Measurements from ENCODE around the gene TRIP6. TPM values are rescaled to one million over a fixed set of nuclear protein-coding genes. Genes with fewer than 3 reads are reported as not detected.

The TRIP6 gene
- total RNA-seq, result 10 to 100 TPM; 33.6 to 35.8 TPM

GRCh38 chr7:100867040-100867775 lies at the start of gene TRIP6:
Gene TRIP6, plus strand, starts transcription at chr7:100867387. Its CDS starts 111 bp downstream, at chr7:100867498.
- CTCF ChIA-PET, result interaction anchor here (1.0 to 1.2 kb wide), 2 partner anchors 13 to 15 kb away, joined by 3 to 5 read pairs; partner anchors contain the start of gene SLC12A9
- POLR2A ChIA-PET, result interaction anchor here (0.6 to 1.1 kb wide), 3 partner anchors 8 to 452 kb away, joined by 3 to 8 read pairs (median 6); partner anchors contain the start of genes SLC12A9 and SRRT

GRCh38 chr7:100818366-100818765 lies 48.8 kb upstream of the TRIP6 start:
- ChIA-PET CTCF (interaction anchor here (0.7 kb wide), 1 partner anchor 113 kb away, joined by 3 read pairs; the partner anchor contains the start of gene POP7), POLR2A (no interaction called here)

- ChIA-PET POLR2A (no interaction called here), CTCF (no interaction called here)
Measured at GRCh38 chr7:100818825-100819224, 48.4 kb upstream of the TRIP6 start.

- POLR2A ChIA-PET, result no interaction called here
- CTCF ChIA-PET, result no interaction called here
Measured at GRCh38 chr7:100819586-100819985, 47.6 kb upstream of the TRIP6 start.

- ChIA-PET POLR2A (no interaction called here), CTCF (no interaction called here)
Measured at GRCh38 chr7:100822236-100823139, 44.7 kb upstream of the TRIP6 start.

DNA sequence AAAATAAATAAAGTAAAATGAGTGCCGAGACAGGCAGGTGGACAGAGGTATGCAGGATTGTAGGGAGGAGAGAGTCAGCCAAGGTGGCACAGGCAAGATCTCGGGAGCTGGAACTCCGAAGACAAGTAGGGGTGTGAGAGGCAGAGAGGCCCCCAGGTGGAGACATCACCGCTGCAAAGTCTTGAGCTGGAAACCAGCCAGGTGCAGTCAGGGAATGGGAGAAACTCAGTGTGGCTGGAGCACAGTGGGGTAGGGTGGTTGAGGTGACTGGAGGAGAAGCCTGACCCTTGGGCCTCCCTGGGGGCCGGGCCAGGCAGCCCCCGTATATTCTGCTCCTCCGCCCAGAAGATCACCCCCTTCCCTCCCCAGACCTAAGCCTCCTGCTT lies 44.1 kb upstream of the TRIP6 start:
- ChIA-PET CTCF (no interaction called here), POLR2A (no interaction called here)

DNA sequence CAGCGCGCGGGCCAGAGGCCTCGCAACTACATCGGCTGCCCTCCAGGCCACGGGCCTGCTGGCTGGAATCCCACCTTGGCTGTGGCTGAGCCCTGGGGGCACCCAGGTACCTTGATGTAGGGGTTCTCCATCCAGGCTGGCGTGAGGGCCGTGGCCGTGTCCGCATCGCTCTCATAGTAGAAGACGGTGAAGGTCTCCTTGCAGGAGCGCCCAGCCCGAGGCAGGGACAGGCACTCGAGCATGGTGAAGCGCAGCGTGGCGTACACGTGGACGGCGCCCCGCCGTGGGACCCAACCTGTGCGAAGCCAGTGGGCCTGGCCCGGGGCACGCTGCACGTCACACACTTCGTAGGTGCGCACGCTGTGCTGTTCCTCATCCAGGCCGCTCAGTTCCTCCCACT lies 43.7 kb upstream of the TRIP6 start:
- ChIA-PET CTCF (no interaction called here), POLR2A (no interaction called here)

DNA sequence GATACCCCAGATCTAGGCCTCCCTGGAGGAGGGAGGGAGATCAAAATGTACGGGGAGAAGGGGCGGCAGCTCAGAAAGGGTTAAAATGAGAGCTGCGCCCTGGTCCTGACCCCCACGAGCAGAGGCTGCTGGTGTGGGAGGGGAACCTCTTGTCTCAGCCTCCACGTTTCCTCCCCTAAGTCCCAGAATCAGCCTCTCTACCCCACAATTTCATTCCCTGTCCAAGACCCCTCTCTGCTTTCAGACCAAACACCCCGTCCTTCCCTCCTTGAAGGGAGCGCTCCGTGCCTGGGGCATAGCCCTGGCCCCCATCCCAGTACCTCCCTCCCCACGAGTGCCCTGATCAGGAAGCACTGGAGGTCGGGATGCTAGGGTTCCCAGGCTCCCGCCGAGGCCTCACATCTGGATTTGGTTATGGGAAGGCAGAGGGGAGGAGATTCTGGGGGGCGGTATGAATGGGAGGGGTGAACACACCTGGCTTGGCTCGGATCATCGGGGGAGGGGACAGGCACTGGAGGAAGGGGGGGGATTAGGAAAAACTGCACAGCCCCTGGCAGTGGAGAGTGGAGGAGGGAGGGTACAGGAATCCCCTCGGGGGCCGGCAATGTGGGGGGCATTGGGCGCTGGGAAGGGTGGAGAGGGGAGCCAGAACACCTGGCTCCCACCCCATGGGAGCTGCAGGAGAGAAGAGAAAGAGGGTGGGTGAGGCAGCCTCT lies 42.5 kb upstream of the TRIP6 start:
- POLR2A ChIA-PET, result no interaction called here

DNA sequence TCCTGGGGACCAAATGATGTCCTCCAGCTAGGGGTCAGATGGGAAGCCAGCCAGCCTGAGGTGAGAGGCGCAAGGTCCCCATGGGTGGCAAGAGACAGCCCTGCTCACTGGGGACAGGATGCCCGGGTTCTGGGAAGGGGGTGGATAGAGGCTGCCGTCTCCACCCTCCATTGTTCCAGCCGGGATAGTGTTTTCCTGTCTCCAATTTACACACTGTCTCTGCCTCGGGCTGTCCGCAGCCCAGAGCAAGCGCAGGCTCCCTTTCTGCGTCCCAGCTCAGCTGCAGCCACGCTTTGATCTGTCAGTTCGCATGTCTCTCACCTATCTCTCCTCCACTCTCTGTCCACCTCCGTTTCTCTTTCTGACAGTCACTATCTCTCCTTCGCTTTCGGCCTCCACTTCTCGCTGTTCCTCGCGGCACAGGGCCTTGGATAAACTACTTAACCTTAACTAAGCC lies 41.9 kb upstream of the TRIP6 start:
- POLR2A ChIA-PET, result no interaction called here
- CTCF ChIA-PET, result no interaction called here

More for the DNA sequence above, 42.5 kb upstream of the TRIP6 start:
- CTCF ChIA-PET, result no interaction called here

- CTCF ChIA-PET, result no interaction called here
- POLR2A ChIA-PET, result no interaction called here
Measured at GRCh38 chr7:100825751-100826513, 41.3 kb upstream of the TRIP6 start.

DNA sequence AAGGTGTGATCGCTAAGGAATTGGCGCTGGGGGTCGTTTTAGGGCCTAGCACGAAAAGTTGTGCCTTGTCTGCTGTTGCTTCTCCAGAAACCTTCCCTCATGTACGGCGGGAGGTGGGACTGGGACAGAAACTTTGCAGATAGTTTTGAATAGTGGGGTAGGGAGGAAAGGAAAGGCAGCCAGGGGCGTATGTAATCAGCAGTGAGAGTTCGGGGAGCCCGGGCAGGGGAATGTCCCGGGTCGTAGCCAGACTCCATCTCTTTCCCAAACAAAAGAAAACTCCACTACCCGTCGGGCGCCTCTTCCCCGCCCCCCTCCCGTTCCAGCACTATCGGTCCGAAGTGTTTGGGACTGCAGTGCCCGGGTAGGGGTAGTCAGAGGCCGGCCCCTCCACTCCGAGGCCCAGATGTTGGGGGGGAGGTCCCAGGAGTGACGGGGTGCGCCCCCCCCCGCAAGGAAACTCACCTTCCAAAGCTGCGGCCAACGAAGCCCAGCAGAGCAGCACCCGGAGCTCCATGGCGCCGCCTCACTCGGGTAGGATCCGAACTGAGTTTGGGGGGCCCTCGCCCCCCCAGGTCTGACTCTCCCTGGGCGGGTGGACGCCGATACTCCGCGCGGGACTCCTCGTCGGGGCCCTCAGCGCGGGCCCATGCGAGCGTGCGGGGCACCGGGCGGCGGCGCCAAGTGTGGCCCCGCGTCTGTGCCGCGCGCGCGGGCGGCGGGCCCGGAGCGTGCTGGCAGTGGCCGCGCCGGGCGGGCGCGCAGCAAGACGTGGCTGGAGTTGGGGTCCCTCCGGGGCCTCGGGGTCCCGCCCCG lies 40.5 kb upstream of the TRIP6 start:
- ChIA-PET CTCF (interaction anchor here (1.8 kb wide), 1 partner anchor 25 kb away, joined by 6 read pairs; the partner anchor contains the start of gene SLC12A9), POLR2A (no interaction called here)

GRCh38 chr7:100827330-100828226 lies 39.6 kb upstream of the TRIP6 start, which contains the start of gene EPHB4:
Gene EPHB4, minus strand, starts transcription at chr7:100827523. Its CDS starts 493 bp downstream, at chr7:100827030.
- CTCF ChIA-PET, result interaction anchor here (1.8 kb wide), 1 partner anchor 25 kb away, joined by 6 read pairs; the partner anchor contains the start of gene SLC12A9
- POLR2A ChIA-PET, result no interaction called here

DNA sequence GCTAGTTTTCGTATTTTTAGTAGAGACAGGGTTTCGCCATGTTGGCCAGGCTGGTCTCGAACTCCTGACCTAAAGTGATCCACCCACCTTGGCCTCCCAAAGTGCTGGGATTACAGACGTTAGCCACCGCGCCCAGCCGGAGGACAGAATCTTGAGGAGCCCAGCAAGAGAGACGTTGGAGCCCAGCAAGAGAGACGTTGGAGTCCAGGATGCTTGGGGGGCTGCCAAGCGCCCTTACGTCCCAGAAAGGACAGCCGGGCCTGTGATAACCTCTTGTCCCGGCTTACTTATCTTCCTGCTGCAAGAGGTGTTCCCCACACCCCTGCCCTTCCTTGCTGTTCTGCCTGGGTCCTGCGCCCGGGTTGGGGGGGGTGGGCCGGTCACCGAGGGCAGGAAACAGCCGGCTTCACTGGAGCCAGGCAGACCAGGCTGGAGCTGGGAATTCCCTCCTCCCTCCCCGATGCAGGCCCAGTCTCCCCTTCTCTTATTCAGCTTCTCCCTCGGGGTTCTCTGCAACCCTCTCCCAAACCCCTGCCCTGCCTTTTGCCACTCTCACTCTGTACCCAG lies 38.0 kb upstream of the TRIP6 start:
- ChIA-PET CTCF (interaction anchor here (0.5 kb wide), 1 partner anchor 323 kb away, joined by 3 read pairs; no protein-coding TSS in a partner anchor), POLR2A (interaction anchor here (0.7 kb wide), 1 partner anchor 154 kb away, joined by 4 read pairs; no protein-coding TSS in a partner anchor)

DNA sequence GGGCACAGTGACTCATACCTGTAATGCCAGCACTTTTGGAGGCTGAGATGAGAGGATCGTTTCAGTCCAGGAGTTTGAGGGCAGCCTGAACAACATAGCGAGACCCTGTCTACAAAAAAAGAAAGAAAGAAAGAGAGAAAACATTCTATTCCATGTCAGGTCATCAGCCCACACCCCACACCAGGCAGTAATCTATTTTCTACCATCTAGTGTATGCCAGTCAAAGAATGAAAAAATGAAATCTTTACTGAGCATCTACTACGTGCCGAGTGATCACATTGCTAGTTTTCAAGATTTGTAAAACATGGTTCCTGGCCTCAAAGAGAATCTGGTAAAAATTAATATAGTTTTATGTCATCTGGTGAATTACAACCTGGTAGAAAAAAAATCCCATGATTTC lies 36.8 kb upstream of the TRIP6 start:
- ChIA-PET POLR2A (no interaction called here), CTCF (no interaction called here)

DNA sequence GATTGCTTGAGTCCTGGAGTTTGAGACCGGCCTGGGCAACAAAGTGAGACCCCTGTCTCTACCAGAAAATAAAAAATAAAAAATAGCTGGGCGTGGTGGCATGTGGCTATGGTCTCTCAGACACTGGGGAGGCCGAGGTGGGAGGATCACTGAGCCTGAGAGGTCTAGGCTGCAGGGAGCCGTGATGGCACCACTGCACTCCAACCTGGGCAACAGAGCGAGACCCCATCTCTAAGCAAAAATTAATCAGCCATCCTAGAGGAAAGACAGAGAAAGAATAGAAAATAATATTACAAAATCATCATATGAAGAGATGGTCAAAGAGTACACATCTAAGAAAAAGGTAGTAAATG lies 34.9 kb upstream of the TRIP6 start:
- CTCF ChIA-PET, result no interaction called here

GRCh38 chr7:100835903-100836811 lies 31.0 kb upstream of the TRIP6 start:
- ChIA-PET POLR2A (interaction anchor here (0.8 kb wide), 1 partner anchor 39 kb away, joined by 3 read pairs; the partner anchor contains the start of gene SRRT), CTCF (interaction anchor here (0.7 kb wide), 1 partner anchor 178 kb away, joined by 4 read pairs; no protein-coding TSS in a partner anchor)

More for the DNA sequence above, 34.9 kb upstream of the TRIP6 start:
- POLR2A ChIA-PET, result no interaction called here

Data from activated CD8-positive, alpha-beta memory T cell treated with anti-CD3 and anti-CD28 coated beads for 36 hours (primary cell).